HS-5 (cell line): ENCODE data around the gene FAM241A.
"Not testable (repeated sequence)": the region's sequence is repeated elsewhere in the genome, so short reads cannot be mapped to it uniquely, and the experiment has no call there.

Source experiments
- DNase-seq: peaks from one replicate; pipeline ENCODE4 v3.0.0-alpha.2; 2012; ENCODE audit warnings: low read depth

Gene FAM241A

DNA sequence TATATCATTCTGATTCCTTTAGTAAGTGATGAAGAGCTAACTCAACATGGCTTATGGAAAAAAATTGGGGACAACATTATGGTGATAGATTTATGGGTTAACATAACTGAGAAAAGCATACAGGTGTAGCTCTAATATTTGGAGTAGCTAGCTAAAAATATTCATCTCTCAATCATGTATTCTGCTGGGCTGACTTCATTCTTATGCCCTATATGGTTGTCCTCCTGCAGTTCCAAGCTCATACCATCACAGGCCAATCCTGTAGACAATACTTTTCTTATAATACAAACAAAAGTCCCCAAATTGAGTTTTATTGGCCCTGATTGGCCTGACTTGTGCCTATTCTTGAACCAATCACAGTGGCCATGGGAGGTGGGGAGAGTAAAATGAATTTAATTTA lies 6.7 kb upstream of the FAM241A start:
- DNase-seq: no peak

DNA sequence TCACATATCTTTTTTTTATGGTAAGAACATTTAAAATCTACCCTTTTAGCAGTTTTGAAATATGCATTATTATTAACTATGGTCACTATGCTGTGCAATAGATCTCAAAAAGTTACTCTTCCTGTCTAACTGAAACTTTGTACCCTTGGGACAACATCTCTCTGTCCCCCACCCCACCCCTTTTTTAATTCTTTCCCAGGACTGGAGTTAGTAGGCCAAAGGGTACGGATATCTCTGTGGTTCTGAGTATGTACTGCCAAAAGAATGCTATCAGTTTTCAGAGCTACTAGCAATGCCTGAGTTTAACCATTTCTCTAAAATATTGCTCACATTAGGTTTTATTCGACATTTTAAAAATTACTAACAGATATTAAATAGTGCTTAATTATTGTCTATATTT lies 4.7 kb upstream of the FAM241A start:
- DNase-seq: no peak

DNA sequence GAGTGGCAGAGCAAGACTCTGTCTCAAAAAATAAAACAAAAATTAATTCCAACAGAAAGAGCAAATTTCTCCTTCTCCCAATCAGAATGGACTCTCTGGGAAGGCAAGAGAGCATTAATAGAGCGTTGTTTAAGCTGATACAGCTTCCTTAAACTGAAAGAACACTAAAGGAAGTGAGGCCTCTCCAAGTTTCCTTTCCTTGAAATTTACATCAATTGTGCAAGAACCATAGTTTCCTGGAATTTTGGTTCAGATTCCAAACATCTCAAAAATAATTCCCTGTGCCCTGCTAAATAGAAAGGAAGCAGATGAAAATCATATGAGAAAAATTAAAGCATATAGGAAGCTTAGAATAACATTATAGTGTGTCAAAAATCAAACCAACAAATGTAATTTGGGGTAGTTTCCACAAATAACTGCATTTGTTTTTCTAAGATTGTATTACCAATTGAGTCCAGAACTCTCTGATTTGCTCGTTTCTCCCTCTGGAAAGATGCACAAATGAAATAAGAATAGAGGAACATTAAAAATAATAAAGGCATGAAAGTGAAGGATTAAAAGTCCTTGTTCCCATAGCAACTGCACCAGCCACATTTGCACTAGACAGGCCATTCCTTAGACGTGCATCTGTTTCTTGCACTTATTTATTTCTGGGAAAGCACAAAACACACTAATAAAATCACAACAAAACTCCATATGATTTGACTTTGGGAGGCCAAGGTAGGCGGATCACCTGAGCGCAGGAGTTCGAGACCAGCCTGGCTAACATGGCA lies 3.7 kb upstream of the FAM241A start:
- DNase-seq: no peak

DNA sequence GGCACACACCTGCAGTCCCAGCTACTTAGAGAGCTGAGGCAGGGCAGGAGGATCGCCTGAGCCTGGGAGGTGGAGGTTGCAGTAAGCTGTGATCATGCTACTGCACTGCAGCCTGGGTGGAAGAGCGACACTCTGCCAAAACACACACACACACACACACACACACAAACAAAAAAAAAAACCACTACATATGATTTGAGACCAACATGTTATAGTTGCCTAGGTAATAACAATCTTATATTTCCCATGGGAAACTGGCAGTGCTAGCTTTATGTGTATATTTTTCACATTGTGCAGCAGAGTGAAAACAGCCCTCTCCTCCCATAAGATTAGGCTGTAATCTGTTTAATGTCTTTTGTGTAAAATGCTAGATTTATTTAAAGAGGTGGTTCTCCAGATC lies 3.1 kb upstream of the FAM241A start:
- no peak for DNase-seq

DNA sequence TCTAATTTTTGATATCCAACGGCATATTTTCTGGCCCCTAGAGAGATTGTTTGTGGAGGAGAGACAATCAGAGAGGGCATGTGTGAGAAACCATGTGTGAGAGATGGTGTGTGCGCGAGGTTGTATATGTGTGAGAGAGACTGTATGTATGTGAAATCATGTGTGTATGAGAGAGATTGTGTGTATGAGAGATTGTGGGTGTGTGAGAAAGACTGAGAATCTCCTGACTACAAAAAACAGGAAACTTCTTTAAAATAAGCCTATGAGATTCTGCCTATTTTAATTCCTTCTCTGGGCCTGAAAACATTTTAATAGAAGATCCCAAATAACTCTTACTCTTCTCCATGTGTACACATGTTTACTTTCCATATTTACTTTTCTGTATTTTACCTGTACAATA lies 1.5 kb upstream of the FAM241A start:
- no peak for DNase-seq

DNA sequence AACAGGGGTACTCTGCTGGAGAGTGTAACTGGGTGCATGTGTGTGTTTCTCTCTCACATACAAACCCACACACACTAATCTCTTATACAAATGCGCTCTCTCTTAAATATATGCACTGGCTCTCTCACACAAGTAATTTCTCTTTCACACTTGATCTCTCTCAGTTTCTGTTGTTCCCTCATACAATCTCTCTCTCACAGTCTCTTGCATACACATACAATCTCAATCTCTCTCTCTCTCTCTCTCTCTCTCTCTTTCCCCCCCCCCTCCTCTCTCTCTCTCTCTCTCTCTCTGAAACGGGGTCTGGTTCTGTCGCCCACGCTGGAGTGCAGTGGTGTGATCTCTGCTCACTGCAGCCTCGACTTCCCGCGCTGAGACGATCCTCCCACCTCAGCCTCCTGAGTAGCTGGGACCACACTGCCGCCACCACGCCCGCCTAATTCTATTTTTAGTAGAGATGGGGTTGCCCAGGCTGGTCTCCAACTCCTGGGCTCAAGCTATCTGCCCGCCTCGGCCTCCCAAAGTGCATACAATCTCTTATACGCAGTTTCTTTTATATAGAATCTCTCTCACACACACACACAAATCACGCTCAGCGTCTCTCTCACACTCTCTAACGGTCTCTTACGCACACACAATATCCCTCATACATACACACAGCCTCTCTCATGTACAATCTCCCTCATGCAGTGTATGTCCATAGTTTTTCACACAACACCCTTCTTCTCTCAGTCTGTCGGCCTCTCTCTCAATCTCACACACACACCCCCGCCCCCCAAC lies 518 bp upstream of the FAM241A start:
- DNase-seq: no peak

DNA sequence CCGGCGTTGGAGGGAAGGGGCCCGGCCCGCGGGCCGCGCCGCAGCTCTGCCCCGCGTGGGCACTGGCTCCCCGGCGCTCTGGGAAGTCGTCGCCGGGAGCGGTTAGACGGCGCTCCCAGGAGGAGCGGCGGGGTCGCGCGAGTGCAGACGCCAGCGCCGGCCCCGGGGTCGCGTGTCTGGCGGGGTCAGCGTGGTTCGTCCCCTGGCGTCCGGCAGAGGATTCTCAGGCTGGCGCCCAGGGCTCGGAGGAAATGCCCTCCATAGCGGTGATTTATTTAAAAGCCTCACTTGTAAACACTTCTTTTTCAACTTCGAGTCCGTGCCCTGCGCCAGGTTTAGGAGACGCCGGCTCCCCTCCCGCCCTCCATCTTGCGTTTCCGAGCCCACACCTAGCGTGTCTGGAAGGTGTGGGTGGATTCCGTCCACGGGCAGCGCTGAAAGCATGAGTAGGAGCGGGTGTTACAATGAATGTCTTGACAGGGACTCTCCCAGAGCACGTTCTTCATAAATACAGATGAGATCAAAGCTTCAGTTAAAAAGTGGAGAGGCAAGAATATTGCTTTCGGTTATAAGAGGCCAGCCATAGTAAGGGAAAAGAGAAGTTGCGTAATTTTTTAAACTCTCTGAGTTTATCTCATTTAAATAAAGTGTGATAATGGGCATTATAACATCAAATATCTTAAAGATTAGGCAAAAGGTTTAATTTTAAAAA lies 692 bp downstream of the FAM241A start:
- no peak for DNase-seq

DNA sequence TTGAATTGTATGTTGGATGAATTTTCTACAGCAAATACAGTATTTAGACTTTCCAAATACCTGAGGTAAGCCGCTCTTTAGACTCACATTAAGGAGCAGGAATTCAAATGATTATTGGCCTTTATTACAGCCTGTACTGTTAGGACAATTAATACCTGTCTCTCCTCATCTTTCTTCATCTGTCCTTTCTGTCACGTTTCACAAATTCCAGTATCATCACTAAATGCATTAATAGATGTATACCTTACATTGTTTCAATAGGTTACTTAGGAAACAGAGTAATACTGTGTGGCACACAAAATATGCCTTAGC lies 1.2 kb downstream of the FAM241A start:
- DNase-seq: no peak

DNA sequence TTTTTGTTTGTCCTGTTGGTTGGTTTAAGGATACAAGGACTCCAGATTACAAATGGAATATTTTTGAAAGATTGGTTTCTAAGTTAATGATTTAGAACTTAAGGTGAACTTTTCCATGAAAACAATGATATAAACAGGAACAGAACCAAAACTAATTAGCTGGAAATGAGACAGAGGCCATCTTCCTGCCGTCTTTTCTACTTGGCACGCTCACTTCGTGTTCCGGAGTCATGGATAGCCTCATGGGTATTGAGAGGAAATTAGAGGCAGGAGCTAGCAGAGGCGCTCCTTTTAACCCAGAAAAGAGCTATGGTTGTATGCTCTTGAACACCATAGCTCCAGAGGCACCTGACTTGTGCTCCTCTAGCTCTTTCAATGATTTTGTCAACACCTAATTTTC lies 2.4 kb downstream of the FAM241A start:
- no peak for DNase-seq

DNA sequence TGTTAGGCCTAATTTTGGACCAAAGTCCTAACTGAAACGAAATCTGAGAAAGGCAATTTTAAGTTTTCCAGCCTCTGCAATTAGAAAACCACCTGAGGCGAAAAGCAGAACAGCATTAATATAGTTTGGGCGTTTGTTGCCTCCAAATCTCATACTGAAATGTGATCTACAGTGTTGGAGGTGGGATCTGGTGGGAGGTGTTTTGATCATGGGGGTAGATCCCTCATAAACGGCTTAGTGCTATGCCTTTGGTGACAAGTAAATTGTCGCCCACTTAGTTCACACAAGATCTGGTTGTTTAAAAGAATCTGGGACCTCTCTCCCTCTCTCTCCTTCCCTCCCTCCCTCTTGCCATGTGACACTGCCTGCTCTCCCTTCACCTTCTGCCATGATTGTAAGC lies 5.7 kb downstream of the FAM241A start:
- no peak for DNase-seq

DNA sequence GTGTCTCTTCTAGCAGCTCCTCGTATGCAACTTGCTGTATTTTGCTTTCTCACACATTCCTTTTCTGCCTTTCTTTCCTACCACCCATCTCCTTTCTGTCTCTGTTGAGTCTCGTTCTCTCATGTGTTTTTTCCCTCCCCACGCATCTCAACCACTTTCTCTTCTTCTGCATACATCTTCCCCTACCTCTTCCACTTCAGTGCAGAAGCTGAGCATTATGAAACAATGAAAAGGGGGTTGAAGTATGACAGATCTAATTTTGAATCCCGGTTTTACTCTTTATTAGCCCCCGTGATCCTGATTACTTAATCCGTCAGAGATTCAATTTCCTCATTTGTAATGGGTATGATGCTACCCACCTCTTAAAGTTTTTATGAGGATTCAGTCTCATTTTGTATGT lies 7.3 kb downstream of the FAM241A start:
- no peak for DNase-seq

DNA sequence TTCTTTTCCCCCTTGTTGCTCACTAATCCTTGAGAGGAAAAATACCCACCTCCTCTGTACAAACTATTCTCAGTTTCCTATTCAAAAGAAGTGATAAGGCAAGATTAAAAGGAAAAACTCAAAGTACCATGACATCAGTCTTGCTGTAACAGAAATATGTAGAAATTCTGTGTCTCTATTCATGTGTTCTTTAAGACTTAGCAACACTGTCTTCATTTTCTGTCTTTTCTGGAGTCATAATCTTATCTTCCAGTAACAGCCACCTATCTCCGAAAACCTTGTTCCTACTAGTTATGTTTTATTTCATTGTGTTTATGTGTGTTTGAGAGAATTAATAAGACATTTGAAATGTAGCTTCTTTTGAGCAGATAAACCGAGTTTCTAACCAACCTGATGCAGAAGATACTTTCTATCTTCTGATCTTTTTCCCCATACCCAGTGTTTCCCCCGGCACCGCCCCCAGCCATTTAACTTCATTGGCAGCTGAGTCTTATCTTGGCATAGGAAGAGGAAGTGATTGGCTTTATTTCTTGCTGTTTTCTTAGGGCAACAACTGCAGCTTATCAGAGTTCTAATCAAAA lies 8.0 kb downstream of the FAM241A start:
- DNase-seq: no peak

DNA sequence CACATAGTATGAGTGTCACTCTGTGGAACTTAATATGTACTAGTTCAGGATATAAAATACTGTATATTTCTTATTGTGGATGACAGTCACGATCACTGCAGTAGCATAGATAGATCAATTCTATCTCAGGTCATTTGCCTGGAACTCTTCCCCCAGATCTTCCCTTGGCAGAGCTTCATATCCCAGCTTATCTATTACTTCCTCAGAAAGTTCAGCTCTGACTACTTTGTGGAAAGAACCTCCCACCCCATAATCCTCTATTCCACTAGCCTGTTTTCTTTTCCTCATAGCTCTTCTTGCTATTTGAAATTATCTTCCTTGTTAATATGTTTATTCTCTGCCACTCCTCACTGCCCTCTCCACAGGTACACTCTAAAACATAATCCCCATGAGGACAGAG lies 10.9 kb downstream of the FAM241A start:
- no peak for DNase-seq

DNA sequence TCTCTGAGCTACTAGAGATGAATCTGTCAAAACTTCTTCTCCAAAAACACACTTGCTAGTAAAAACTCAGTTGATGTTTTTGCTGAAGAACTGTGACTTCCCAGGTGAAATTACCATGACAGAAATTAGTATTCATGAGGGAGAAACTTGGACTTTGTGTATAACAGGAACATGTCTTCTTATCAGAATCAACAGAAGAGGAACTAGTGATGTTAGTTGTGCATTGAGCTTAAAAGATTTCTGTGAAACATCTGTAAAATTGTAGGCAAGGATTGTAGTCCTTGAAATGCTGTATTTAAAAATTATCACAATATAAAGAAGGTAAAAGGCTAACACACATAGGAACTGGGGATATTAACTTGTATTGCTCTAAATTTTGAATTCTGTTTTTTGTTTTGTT lies 11.3 kb downstream of the FAM241A start:
- no peak for DNase-seq

DNA sequence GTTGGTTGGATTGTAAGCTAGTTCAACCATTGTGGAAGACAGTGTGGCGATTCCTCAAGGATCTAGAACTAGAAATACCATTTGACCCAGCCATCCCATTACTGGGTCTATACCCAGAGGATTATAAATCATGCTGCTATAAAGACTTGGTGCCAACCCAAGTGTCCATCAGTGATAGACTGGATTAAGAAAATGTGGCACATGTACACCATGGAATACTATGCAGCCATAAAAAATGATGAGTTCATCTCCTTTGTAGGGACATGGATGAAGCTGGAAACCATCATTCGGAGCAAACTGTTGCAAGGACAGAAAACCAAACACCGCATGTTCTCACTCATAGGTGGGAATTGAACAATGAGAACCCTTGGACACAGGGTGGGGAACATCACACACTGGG lies 18.5 kb downstream of the FAM241A start:
- DNase-seq: not testable (repeated sequence)

DNA sequence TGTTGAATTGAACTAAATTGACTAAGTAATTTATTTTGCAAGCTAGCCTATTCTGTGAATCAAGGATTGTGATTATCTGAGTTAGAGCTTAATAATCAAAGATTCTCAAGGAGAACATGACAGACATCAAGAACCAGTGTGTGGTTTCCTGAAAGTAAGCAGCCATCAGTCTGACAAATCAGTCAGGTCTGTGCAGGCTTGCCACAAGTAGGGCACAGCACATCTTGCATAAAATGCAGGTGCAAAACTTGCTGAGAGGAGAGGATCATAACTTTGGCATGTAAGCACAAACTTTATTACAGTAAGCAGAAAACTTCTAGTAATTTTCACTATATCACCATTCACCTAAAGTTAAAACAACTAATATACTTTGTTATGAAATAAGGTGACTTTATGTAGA lies 22.5 kb downstream of the FAM241A start:
- no peak for DNase-seq

DNA sequence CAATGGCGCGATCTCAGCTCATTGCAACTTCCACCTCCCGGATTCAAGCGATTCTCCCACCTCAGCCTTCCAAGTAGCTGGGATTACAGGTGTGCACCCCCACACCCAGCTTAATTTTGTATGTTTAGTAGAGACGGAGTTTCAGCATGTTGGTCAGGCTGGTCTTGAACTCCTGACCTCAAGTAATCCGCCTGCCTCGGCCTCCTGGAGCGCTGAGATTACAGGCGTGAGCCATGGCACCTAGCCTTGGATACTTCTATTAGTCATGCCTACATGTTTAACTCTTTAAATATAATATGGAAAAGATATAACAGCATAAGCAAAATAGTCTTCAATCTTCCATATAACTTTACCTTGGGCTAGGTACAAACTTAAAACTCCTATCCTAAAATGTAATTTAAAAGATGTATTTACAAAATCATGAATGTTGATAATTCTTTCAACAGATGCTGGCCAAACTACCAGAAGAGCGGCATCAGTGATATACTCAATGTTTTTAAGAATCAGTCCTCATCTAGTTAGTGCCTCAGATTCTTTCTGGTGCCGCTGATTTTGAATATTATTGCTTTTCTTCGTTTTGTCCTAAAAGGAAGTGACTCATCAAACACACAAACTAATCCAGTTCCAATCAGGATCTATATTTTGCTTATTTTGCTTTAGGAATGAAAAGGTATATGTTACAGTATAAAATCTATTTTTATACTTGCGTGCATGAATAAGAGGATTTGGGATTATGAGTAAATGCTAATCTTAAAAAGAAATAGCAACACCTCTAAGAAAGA lies 23.7 kb downstream of the FAM241A start:
- DNase-seq: no peak

DNA sequence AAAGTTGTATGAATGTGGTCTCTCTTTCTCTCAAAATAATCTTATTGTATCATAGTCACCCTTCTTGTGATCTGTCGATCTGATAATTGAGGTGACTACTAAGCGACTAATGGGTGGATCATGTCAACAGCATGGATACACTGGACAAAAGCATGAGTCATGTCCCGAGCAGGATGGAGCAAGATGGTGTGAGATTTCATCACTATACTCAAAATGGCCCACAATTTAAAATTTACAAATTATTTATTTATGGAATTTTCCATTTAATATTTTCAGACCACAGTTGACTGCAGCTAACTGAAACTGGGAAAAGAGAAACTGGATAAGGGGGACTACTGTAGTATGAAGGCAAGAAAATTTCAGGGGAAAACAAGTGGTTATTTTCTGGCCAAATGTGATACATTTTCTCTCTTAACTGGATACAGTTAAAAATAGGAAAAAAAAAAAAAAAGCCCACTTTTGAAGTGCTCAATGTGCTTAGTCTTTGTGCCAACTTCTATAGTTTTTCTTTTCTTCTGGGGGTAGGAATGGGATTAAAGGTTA lies 25.3 kb downstream of the FAM241A start:
- DNase-seq: peak; percentile 73

DNA sequence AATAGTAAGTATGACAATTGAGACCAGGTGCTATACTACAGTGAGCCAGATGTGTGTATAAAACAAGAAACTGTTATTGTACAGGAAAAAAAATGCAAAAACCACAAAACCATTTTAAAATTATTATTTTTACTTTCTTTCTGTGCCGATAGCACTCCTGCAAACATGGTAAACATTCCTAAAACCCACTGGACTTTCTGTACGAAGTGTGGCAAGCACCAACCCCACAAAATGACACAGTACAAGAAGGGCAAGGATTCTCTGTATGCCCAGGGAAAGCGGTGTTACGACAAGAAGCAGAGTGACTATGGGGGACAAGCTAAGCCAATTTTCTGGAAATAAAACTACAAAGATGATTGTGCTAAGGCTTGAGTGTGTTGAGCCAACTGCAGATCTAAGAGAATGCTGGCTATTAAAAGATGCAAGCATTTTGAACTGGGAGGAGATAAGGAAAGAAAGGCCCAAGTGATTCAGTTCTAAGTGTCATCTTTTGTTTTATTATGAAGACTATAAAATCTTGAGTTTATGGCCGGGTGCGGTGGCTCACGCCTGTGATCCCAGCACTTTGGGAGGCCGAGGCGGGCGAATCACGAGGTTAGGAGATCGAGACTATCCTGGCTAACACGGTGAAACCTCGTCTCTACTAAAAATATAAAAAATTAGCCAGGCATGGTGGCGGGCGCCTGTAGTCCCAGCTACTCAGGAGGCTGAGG lies 26.0 kb downstream of the FAM241A start:
- DNase-seq: not testable (repeated sequence)

DNA sequence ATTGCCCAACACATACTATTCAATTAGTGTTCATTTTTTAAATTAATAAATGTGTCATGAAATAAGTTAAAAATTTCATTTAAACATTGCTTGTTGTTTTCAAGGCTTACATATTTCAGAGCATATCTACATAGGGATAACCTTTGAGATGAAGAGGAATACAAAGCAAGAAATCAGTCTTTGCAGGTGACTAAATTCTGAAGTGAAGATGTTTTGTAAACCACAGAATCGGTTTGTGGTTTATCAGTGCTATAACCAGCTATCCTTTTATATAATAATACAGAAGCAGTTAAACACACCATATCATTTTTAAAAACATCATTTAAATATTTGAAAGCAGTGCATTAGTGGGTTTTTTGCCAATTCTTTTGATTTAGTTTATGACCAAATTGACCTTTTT lies 26.9 kb downstream of the FAM241A start:
- no peak for DNase-seq
